HG03280 (cell line): Measurements from ENCODE around the gene ACE.
"Not testable (repeated sequence)": the region's sequence is repeated elsewhere in the genome, so short reads cannot be mapped to it uniquely, and the experiment has no call there.

Experiments used
- ATAC-seq: cut with Tn5 transposase; IDR thresholded peaks from one replicate; pipeline ENCODE4 v1.9.1; 2021; ENCODE audit warnings: mild to moderate bottlenecking, moderate library complexity; ENCODE audit not compliant: unreplicated experiment

ACE gene

DNA sequence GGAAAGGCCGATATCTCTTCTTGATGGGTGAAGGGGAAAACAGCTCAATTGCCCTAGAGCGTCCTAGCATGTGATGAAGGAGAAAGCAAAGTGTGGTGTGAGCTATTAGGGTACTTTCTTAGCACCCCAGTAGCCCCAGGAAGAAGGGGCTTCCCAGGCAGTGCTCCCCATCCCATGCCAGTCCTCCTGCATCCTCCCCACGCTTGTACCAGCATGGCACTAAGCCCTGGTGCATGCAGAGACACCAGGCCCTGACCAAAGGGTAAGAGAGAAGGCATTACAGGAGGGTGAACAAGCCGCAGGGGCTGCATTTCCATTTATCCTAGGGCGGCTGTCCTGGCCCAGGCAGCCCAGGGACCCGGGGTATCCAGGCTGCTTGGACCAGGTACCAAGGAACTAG, 33.8 kb upstream of the ACE start:
- no peak for ATAC-seq

DNA sequence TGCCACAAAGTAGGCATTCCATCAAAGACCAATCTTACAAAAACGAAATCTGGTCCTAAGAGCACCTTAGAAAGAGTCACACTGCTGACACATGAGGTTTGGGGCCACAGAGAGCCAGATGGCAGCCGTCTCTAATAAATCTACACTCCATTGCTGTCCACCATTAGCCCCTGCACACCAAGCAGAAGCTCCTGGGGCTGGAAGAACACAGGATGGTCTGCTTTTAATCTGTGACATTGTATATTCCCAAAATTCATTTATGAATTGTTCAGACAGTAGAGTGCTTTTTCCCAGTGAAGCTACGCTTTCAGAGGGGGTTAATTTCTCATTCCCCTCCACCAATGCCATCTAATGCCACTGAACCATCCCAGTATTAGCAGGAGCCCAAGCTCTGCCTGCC, 32.4 kb upstream of the ACE start:
- ATAC-seq: no peak

DNA sequence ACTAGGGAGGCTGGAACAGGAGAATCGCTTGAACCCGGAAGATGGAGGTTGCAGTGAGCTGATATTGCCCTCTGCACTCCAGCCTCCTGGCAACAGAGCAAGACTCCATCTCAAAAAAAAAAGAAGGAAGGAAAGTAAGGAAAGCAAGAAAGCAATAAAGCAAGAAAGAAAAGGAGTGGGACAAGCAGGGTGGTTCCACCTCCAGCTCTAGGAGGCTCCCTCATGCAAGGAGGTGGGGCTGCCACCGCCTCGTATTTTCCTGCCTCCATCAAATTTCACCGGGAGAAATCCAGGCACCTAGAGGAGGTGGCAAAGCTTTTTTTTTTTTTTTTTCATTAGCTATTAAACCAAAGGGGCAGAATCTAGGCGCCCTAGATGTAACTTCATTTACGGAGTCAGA, 31.8 kb upstream of the ACE start:
- ATAC-seq: no peak

DNA sequence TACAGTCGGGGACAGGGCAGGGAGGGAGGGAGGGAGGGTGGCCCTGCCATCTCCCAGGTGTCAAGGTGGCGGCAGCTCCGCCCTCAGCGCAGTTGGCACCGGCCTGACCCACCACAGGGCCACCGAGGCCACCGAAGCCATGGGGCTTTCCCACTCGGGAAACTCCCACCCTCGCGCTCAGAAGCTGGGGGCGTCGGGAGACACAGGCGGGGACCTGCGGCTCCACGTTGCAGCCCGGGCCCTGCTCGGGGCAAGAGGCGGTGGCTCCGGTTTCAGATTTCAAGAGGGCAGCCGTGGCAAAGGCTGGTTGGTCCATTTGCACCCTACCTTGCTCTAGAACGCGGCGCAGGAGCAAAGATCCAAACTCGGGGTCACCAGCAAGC, 31.3 kb upstream of the ACE start:
- peak; percentile 25 for ATAC-seq

DNA sequence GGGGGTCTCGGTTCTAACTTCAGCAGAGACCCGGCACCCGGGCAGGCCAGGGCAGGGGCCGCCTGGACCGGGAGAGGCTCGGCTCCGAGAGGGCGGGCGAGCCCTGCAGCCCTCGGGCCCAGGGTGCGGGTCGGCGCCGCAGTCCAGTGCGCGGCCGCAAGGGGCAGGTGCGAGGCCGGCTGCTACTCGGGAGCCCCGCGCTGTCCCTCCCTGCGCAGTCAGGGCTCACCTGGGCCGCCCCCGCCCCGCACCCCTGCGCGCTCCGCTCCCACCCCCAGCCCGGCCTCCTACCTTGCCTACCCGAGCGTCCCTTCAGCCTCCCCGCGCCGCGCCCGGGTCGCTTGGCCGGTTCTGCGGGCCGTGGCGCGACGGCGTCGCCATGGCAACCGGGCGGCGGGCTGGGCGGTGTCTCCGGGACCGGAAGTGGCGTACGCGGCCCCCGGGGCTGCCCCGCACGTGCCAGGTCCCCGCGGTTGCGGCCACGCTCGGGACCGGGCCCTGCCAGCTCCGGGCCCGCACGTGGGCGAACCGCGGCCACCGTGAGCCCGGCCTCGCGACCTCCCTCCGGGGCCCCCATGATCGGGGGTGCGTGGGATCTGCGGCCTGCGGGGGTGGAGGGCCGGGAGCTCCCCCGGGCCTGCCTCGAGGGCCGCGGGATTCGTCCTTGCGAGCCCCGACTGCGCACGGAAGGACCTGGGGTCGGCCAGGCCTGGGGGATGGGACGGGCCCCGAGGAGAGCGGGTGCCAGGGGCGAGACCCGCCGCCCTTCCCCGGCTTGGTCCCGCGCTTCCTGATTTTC, 30.7 kb upstream of the ACE start, which contains the start of gene CYB561:
TSS of gene CYB561 (minus strand) at position 353 of the 799 bp plus-strand sequence. CDS start 8,759 bp downstream, outside the sequence.
- ATAC-seq: peak; percentile 73

DNA sequence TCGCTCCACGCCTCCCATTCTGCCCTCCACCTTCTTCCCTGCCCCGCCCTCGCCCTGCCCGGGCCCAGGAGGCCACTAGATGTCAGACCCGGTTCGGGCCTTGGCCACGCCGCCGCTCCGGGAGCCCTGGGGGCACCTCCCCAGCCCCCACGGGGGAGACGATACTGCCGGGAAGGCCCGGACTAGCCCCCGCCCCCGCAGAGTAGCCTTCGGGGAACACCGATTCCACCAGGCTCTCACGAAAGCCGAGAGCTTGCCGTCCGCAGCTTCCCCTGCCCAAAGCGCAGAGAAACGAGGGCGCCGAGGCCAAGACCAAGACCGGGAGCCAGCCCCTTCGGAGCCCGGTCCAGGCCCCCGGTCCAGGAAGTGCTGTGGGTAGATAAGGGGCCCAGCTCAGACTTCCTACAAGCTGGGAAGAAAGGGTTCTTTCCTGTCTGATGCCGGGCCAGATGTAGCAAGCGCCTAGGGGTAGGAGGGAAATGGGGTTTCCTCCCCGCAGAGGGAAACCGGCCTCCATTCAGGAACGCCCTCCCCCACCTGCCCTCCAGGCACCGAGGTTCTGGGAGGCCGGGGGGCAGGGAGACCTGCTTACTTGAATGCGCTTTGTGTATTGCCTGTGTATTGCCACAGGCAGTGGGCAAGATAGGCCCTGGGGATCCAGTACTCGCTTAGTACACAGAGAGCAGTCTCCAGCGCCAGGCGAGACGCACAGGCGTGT, 29.9 kb upstream of the ACE start:
- ATAC-seq: peak; percentile 7

DNA sequence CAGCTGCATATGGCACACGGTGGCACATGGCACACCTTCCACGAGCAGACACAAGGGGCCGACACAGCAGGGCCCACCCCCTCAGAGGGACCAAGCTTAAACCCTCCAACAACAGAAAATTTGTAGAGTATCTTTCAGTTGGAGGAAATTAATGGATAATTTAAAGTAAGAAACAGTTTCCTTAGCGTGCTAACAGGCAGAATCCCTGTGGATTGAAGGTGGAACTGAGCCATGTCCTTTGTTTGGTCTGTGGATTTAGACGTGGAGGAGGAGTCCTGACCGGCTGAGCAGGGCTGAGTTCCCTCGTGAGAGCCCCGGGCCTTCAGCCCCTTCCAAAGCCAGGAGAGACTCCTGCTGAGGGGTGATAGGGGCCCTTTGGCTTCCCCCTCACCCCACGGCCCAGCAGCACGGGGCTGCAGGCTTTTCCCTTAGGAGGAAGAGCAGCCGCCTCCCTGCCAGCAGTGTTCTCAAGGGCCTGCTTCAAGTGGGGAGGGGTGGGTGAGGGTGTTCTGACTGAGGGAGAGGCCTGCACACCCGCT, 29.3 kb upstream of the ACE start:
- ATAC-seq: no peak

DNA sequence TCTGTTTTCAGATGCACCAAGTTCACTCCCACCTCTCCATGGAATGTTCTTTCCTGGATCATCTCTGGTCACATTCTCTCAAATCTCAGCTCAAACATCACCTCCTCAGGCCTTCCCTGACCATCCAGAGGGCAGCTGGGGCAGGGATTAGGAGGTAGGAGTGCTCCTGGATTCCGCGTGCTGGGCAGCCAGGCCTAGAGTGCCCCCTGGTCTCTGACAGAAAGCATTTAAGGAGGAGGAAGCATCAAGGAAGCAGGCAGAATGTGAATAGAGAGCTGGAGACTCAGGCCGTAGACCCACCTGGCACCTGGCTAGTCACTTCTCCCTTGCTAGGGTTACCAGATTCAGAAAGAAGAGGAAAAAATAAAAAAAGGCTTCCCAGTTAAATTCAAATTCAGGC, 28.2 kb upstream of the ACE start:
- no peak for ATAC-seq

DNA sequence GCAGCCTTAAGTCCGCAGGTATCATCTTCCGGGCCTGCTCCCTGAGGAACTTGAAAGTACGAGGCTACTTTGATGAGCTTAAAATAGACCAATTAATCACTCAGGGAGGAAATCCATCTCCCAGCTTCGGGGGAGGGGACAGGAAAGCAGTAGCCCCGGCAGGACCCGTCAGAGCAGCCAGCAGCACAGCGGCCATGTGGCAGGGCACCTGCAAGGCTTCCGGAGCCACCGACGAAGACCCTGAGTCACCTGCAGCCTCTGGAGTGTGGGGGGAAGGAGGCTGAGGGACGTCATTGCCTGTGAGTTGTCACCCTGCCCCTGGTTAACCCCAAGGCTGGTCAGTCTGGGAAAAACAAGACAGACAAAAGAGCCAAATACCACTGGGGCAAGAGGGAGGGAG, 26.3 kb upstream of the ACE start:
- ATAC-seq: no peak

DNA sequence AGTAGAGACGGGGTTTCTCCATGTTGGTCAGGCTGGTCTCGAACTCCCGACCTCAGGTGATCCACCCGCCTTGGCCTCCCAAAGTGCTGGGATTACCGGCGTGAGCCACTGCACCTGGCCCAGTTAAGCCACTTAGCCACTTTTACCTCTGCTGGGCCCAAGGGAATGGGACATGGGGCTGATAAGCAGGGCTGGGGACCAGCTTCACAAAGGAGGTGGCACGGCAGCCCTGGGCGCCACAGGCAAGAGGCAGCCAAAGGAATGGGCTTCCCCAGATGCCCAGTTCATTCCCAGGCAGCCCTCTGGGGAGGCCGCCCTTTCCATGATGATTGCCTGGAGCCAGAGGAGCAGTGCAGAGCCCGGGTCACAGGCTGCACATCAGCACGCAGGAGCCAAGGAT, 25.7 kb upstream of the ACE start:
- no peak for ATAC-seq

DNA sequence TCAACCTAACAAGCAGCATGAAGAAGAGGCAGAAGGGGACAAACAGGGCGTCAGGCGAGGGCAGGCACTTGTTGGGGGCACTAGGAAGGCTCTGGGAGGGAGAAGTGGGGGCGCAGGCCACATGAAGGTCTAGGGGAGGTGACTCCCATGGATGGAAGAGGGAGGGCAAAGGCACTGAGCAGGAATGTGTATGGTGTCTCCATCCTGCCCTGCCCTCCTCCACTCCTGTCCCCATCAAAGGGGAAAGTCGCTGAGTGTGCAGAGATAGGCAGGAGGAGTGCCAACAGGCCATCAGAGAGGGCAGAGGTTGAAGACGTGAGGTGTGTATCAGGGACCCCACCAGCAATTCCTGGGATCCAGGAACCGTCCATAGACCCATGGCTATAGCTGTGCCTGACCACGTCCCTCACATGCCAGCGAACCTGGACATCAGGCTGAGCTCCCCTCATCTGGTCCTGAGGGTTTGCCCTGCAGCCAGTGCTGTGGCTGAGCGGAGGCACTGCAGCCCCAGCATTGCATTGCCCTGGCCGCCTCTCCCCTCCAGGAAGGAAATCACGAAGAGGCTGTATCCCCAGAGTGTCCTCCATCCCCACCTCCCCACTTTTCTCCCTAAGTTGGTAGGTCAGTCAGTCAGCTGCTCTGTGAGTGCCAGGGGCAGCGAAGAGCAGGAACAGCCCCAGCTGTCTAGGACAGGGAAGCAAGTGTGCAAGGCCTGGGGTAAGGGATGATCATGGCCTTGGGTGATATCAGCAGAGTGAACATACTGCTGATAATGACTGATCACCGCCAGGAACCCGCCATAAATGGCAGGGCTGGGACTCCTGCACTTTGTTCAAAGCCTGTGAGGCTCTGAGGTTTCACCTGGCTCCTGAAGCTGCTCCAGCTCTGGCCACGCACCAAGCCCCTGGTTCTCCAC, 24.6 kb upstream of the ACE start:
- ATAC-seq: no peak

DNA sequence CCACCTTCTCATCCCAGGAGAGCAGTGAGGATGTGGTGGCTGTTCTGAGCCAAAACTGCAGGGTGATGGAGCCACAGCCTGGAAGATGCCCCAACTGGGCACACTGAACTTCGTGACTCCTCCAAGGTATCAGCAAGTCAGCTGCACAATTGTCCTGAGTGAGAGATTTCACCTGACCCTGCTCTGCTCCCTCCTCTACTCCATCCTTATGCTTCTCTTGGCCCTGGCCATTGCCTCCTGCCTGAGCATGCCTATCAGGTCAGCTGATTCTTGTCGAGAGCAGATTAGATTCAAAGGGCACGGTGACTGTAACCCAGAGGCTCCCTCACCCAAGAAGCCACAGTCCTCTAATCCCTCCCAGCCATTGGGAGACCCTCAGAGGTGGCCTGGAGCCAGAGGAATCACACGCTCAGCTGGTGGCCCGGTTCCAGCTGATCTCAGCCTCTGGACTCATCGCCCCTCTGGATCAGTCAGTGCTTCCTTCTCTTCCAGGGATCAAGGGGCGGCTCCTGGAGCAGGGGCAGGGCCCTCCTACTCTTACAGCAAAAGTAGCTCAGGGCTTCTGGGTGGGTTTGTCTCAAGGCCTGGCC, 23.8 kb upstream of the ACE start:
- ATAC-seq: no peak

DNA sequence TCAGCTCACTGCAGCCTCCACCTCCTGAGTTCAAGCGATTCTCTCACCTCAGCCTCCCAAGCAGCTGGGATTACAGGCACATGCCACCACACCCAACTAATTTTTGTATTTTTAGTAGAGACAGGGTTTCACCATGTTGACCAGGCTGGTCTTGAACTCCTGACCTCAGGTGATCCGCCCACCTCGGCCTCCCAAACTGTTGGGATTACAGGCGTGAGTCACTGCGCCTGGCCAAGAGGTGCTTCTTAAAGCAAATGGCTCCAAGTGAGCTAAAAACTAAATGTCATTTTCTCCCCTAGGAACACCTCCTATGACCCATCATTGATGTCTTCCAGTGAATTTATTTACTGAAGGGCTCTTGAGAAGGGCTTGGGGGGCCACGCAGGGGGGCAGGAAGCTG, 22.5 kb upstream of the ACE start:
- ATAC-seq: not testable (repeated sequence)

DNA sequence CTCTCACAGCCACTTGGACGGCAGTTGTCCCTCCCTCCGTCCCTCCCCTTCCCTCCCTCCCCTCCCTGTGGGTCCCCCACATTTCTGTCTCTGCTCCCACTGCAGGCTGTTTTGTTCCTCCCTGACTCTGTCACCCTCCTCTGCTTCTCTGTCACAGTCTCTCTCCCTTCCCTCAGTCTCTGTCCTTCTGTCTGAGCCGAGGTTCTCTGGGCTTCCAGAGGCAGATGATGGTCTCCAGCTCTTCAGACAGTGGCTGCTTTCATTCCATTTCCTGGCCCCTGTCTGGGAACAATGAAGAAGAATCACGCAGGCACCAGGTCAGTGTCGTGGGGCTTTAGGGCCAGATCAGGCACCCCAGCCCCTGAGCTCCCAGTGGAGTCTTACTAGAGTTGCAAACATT, 21.9 kb upstream of the ACE start:
- ATAC-seq: no peak

DNA sequence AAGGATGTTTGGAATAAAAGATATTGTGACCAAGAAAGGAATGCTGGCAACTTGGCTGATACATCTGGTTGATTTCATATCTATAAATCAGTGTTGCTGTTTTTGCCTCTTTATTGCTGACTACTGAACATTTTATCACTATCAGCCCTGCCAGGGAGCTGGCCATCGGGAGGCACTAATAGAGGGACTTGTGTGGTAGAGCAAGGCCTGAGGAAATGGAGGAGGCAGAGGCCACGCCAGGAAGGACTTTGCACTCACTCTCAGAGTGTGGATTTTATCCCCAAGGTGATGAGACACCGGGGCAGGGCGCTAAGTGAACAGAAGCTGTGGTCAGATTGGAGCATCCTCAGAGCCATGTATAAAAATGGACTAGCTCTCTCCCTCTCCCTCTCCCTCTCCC, 21.4 kb upstream of the ACE start:
- ATAC-seq: no peak

DNA sequence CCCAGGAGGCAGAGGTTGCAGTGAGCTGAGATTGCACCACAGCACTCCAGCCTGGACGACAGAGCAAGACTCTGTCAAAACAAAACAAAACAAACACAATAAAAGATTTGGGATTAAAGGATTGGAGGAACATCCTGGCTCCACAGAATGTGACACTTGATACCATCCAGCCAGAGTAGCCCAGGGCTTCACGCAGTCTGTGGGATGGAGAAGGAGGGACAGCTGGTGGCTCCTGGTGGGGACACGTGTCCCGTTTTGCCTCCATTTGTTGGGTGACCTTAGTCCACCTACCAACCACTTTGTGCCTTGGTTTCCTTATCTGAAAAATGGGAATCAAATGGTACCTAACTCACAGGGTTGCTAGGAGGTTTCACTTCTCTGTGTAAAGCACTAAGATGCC, 18.4 kb upstream of the ACE start:
- no peak for ATAC-seq

DNA sequence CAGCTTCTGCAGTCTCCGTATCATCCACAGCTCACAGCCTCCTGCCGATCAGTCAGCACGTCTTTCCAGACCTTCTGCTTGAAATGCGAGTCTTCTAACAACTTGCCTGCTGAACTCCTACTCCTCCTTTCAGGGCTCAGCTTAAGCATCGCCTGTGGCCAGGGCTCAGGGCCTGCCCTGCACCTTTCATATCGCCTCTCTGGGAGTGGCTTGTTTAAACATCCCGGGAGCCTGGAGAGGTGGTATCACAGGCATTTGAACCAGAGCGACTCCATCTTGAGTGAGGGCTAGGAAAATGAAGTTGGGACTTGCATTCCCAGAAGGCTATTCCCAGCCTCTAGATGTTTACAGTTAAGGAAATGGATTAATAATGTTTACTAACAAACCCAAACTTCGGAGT, 16.8 kb upstream of the ACE start:
- ATAC-seq: no peak

DNA sequence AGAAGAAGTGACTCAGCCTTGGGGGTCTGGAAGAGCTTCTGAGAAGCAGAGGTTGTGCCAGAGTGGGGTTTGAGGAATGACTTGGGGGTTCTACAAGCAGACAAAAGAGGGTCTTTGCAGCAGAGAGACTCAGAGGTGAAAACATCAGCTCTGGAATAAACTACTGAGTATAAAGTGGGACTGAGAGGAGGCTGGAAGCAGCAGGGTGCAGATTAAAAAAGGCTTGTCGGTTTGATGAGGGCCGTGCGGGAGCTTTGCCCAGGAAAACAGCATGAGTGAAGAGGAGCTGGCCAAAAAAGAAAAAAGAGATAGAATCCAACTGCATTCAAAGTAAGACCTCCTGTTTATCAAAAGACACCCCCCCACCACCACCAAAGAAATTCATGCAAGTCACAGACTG, 13.1 kb upstream of the ACE start:
- no peak for ATAC-seq

DNA sequence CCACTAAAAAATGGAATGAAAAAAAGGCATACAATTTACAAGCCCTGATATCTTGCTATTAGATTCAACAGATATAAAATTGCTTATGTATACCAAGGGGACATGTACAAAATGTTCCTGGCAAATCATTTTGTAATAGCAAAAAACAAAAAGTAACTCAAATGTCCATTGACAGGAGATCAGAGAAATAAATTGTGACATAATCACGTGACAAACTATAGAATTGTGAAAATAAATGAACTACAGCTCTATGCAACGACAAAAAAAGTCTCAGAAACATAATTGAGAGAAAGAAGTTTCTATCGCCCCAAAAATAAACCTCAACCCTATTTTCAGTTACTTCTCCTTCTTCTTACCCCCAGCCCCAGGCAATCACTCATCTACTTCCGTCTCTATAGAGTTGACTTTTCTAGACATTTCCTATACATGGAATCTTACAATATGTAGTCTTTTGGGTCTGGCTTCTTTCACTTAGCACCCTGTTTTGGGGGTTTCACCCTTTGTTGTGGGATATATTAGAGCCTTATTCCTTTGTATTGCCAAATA, 12.1 kb upstream of the ACE start:
- no peak for ATAC-seq

DNA sequence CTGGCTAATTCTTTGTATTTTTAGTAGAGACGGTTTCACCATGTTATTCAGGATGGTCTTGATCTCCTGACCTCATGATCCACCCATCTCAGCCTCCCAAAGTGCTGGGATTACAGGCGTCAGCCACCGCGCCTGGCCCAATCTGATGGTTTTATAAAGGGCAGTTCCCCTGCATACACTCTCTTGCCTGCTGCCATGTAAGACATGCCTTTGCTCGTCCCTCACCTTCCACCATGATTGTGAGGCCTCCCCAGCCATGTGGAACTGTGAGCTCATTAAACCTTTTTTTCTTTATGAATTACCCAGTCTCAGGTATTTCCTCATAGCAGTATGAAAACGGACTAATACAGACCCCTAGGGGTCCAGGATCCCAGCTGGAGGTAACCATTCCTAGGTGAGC, 8.8 kb upstream of the ACE start:
- not testable (repeated sequence) for ATAC-seq

DNA sequence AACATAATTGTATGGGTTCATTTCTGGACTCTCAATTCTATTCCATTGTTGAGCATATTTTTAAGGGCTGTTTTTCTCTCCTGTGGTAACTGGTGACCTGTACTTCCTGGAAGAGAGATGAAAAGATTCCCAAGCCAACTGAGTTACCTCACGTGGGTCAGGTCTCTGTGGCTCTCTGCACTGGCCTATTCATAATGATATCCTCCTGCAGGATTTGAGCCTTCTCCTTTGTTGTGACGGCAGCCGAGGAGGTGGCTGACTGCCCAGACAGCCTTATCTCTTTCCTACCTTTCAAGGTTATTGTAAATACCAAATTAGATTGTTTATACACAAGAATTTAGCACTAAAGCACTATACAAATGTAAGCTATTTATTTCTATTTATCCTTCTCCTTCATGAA, 2.7 kb upstream of the ACE start:
- ATAC-seq: no peak
